ENCODE measurements around the gene CABP7. TPM values are rescaled to one million over a fixed set of nuclear protein-coding genes. Genes with fewer than 3 reads are reported as not detected.

Gene CABP7
- total RNA-seq, 1 donor from 2014 or later = not detected

GRCh38 chr22:29691636-29692326 lies 28.0 kb upstream of the CABP7 start:
- peaks cover 11 to 20% (median 18%) of the 10 kb centered on the region in 3 donors for H3K36me3 ChIP-seq (ENCODE audit: control insufficient read depth in 3 of 3, insufficient read depth in 3 of 3, low read length in 3 of 3)
- H3K27ac ChIP-seq (ENCODE audit: low read depth, low read length) = no peak overlapping the region
- H3K9ac ChIP-seq (ENCODE audit: low read depth in 1 of 3, low read length in 3 of 3) = no peak overlapping the region
- H3K27me3 ChIP-seq (ENCODE audit: control insufficient read depth in 3 of 3, insufficient read depth in 3 of 3, low read length in 3 of 3) = no peaks in the 10 kb centered on the region
- H3K9me3 ChIP-seq (ENCODE audit: control insufficient read depth in 3 of 3, low read length in 3 of 3) = no peaks in the 10 kb centered on the region
- no peak overlapping the region for H3K4me3 ChIP-seq (ENCODE audit: low read length in 3 of 3)
- peaks cover 15 to 23% (median 19%) of the 10 kb centered on the region in 3 donors for H3K4me1 ChIP-seq (ENCODE audit: control insufficient read depth in 3 of 3, insufficient read depth in 3 of 3, low read length in 3 of 3)

DNA sequence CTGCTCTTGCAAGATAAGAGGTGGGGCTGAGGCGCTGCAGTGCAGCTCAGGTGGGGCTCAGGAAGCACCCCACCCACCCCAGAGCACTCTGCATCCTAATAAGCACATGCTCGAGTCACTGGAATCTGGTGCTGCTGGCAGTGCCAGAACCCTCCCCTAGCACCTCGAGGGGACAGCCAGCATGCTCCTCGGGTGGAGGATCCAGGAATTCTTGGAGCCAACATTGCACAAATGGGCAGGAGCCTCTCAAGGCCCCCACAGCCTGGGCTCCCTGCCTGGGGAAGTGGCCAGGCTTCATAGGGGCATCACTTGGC lies 27.5 kb upstream of the CABP7 start:
- Histone ChIP-seq H3K27ac (ENCODE audit: low read depth, low read length) (no peak overlapping the region), H3K36me3 (ENCODE audit: control insufficient read depth in 3 of 3, insufficient read depth in 3 of 3, low read length in 3 of 3) (peaks cover 7 to 16% (median 15%) of the 10 kb centered on the region in 3 donors), H3K9me3 (ENCODE audit: control insufficient read depth in 3 of 3, low read length in 3 of 3) (no peaks in the 10 kb centered on the region), H3K27me3 (ENCODE audit: control insufficient read depth in 3 of 3, insufficient read depth in 3 of 3, low read length in 3 of 3) (no peaks in the 10 kb centered on the region), H3K4me1 (ENCODE audit: control insufficient read depth in 3 of 3, insufficient read depth in 3 of 3, low read length in 3 of 3) (peaks cover 15 to 23% (median 19%) of the 10 kb centered on the region in 3 donors), H3K9ac (ENCODE audit: low read depth in 1 of 3, low read length in 3 of 3) (no peak overlapping the region), H3K4me3 (ENCODE audit: low read length in 3 of 3) (no peak overlapping the region)

GRCh38 chr22:29693161-29693560 lies 26.6 kb upstream of the CABP7 start:
- Histone ChIP-seq H3K4me3 (ENCODE audit: low read length in 3 of 3) (no peak overlapping the region), H3K9ac (ENCODE audit: low read depth in 1 of 3, low read length in 3 of 3) (no peak overlapping the region), H3K36me3 (ENCODE audit: control insufficient read depth in 3 of 3, insufficient read depth in 3 of 3, low read length in 3 of 3) (peaks cover 5 to 15% (median 13%) of the 10 kb centered on the region in 3 donors), H3K27ac (ENCODE audit: low read depth, low read length) (no peak overlapping the region), H3K27me3 (ENCODE audit: control insufficient read depth in 3 of 3, insufficient read depth in 3 of 3, low read length in 3 of 3) (no peaks in the 10 kb centered on the region), H3K4me1 (ENCODE audit: control insufficient read depth in 3 of 3, insufficient read depth in 3 of 3, low read length in 3 of 3) (peaks cover 15 to 23% (median 19%) of the 10 kb centered on the region in 3 donors), H3K9me3 (ENCODE audit: control insufficient read depth in 3 of 3, low read length in 3 of 3) (no peaks in the 10 kb centered on the region)

DNA sequence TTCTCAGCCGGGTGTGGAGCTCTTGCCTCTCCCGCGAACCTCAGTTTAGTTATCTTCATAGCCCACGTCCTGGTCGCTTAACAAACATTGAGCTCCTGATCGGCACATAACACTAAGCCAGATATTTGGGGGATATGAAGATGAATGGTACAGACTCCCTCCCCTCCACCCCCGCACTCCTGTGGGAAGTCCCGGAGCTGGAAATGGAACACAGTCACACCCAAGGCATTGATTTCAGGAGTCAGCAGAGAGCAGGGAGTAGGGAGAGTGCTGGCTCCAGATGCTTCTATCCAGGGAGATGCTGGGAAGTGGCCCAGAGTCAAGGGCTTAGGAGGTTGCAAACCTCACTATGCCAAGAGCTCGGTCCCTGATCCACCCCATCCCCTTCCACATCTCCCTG lies 26.1 kb upstream of the CABP7 start:
- H3K9ac ChIP-seq (ENCODE audit: low read depth in 1 of 3, low read length in 3 of 3) = no peak overlapping the region

GRCh38 chr22:29695129-29695926 lies 24.5 kb upstream of the CABP7 start:
- Histone ChIP-seq H3K27ac (ENCODE audit: low read depth, low read length) (no peak overlapping the region), H3K4me3 (ENCODE audit: low read length in 3 of 3) (no peak overlapping the region), H3K36me3 (ENCODE audit: control insufficient read depth in 3 of 3, insufficient read depth in 3 of 3, low read length in 3 of 3) (peaks cover 5 to 15% (median 11%) of the 10 kb centered on the region in 3 donors), H3K27me3 (ENCODE audit: control insufficient read depth in 3 of 3, insufficient read depth in 3 of 3, low read length in 3 of 3) (no peaks in the 10 kb centered on the region), H3K4me1 (ENCODE audit: control insufficient read depth in 3 of 3, insufficient read depth in 3 of 3, low read length in 3 of 3) (peaks cover 8 to 17% (median 11%) of the 10 kb centered on the region in 3 donors), H3K9ac (ENCODE audit: low read depth in 1 of 3, low read length in 3 of 3) (peak overlapping the region in 2 of 3 donors; percentile 14 to 33), H3K9me3 (ENCODE audit: control insufficient read depth in 3 of 3, low read length in 3 of 3) (no peaks in the 10 kb centered on the region)

More for the DNA sequence above, 26.1 kb upstream of the CABP7 start:
- no peak overlapping the region for H3K4me3 ChIP-seq (ENCODE audit: low read length in 3 of 3)
- H3K4me1 ChIP-seq (ENCODE audit: control insufficient read depth in 3 of 3, insufficient read depth in 3 of 3, low read length in 3 of 3) = peaks cover 15 to 23% (median 19%) of the 10 kb centered on the region in 3 donors
- no peak overlapping the region for H3K27ac ChIP-seq (ENCODE audit: low read depth, low read length)
- H3K36me3 ChIP-seq (ENCODE audit: control insufficient read depth in 3 of 3, insufficient read depth in 3 of 3, low read length in 3 of 3) = peaks cover 5 to 15% (median 11%) of the 10 kb centered on the region in 3 donors
- no peaks in the 10 kb centered on the region for H3K9me3 ChIP-seq (ENCODE audit: control insufficient read depth in 3 of 3, low read length in 3 of 3)
- no peaks in the 10 kb centered on the region for H3K27me3 ChIP-seq (ENCODE audit: control insufficient read depth in 3 of 3, insufficient read depth in 3 of 3, low read length in 3 of 3)

GRCh38 chr22:29697853-29698598 lies 21.8 kb upstream of the CABP7 start:
- peaks cover 0 to 8% (median 2%) of the 10 kb centered on the region in 3 donors for H3K27me3 ChIP-seq (ENCODE audit: control insufficient read depth in 3 of 3, insufficient read depth in 3 of 3, low read length in 3 of 3)
- H3K4me1 ChIP-seq (ENCODE audit: control insufficient read depth in 3 of 3, insufficient read depth in 3 of 3, low read length in 3 of 3) = peaks cover 17 to 36% (median 21%) of the 10 kb centered on the region in 3 donors
- no peak overlapping the region for H3K4me3 ChIP-seq (ENCODE audit: low read length in 3 of 3)
- H3K27ac ChIP-seq (ENCODE audit: low read depth, low read length) = no peak overlapping the region
- H3K9ac ChIP-seq (ENCODE audit: low read depth in 1 of 3, low read length in 3 of 3) = no peak overlapping the region
- H3K9me3 ChIP-seq (ENCODE audit: control insufficient read depth in 3 of 3, low read length in 3 of 3) = no peaks in the 10 kb centered on the region
- H3K36me3 ChIP-seq (ENCODE audit: control insufficient read depth in 3 of 3, insufficient read depth in 3 of 3, low read length in 3 of 3) = peaks cover 3 to 11% (median 8%) of the 10 kb centered on the region in 3 donors

DNA sequence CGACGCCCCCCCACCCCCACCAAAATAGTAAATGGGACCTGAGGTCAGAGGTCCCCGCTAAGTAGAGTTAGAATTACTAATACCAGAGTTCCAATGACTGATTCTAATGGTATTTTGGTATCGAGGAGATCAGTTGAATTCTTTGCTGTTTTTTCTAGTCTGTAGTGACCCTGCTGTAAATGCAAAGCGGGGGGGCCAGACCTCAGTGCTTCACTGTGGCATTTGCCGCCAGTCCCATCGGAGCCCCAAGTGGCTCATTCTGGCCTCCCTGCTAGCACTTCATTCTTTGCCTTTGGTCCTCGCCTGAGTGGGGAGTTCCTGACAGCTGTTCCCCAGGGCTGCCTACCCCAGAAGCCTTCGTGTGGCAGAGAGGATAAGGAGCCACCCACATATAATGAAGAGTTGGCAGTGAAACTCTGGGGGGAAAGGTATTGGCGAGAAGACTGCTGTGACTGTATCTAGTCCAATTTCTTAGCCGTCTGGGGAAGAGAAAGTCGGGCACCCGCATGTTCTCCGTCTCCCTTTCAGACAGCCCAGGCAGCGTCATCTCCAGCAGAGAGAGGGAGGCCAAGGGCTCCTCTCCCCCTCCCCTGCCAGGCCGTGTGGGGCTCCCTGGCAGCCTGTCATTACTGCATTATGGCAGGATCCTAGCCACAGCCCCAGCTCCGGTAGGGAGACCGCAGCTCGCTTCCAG lies 19.4 kb upstream of the CABP7 start:
- H3K27me3 ChIP-seq (ENCODE audit: control insufficient read depth in 3 of 3, insufficient read depth in 3 of 3, low read length in 3 of 3) = peaks cover 0 to 20% (median 10%) of the 10 kb centered on the region in 3 donors
- H3K9ac ChIP-seq (ENCODE audit: low read depth in 1 of 3, low read length in 3 of 3) = no peak overlapping the region

GRCh38 chr22:29700900-29701154 lies 19.0 kb upstream of the CABP7 start:
- Histone ChIP-seq H3K27ac (ENCODE audit: low read depth, low read length) (no peak overlapping the region), H3K4me1 (ENCODE audit: control insufficient read depth in 3 of 3, insufficient read depth in 3 of 3, low read length in 3 of 3) (peaks cover 17 to 48% (median 27%) of the 10 kb centered on the region in 3 donors), H3K36me3 (ENCODE audit: control insufficient read depth in 3 of 3, insufficient read depth in 3 of 3, low read length in 3 of 3) (peaks cover 0 to 4% (median 0%) of the 10 kb centered on the region in 3 donors), H3K9me3 (ENCODE audit: control insufficient read depth in 3 of 3, low read length in 3 of 3) (no peaks in the 10 kb centered on the region), H3K9ac (ENCODE audit: low read depth in 1 of 3, low read length in 3 of 3) (no peak overlapping the region), H3K27me3 (ENCODE audit: control insufficient read depth in 3 of 3, insufficient read depth in 3 of 3, low read length in 3 of 3) (peaks cover 0 to 20% (median 10%) of the 10 kb centered on the region in 3 donors), H3K4me3 (ENCODE audit: low read length in 3 of 3) (no peak overlapping the region)

More for the DNA sequence above, 19.4 kb upstream of the CABP7 start:
- Histone ChIP-seq H3K27ac (ENCODE audit: low read depth, low read length) (no peak overlapping the region), H3K4me1 (ENCODE audit: control insufficient read depth in 3 of 3, insufficient read depth in 3 of 3, low read length in 3 of 3) (peaks cover 17 to 47% (median 28%) of the 10 kb centered on the region in 3 donors), H3K36me3 (ENCODE audit: control insufficient read depth in 3 of 3, insufficient read depth in 3 of 3, low read length in 3 of 3) (peaks cover 0 to 4% (median 4%) of the 10 kb centered on the region in 3 donors), H3K4me3 (ENCODE audit: low read length in 3 of 3) (no peak overlapping the region), H3K9me3 (ENCODE audit: control insufficient read depth in 3 of 3, low read length in 3 of 3) (no peaks in the 10 kb centered on the region)

DNA sequence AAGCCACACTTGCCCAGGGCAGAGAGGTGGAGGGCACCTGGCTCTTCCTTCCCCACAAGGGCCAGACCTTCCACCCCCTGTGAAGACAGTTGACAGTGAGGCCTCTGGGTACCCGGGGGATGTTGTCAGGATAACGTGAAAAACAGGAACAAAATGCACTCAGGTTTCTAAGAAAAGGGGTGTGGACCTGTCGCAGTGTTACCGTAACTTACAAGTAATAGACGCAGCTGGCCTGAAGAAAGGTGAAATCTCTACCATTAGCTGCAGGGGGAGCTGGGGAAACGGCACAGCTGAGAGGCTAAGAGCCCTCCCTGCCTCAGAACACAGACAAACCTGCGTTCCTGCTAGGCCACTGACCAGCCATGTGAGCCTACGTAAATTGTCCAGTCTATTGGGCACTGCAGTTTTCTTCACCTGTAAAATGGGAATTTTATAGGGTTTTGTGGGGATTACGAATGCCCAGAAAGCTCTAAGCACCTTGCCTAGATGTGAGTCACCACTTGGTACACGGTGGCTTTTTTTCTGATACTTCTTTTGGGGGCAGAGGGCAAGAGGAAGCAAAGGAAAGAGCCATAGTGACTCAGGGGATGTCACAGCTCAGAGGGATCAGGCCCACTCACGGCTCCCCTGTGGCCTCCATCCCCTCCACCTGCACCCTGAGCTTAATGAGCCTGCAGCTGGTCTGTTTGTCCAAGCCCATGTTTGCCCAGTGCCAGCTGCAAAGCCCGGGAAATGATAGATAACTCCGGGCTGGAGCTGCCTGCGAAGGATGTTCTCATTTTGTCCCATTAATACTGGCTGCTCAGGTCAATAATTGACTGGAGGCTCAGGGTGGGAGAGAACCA lies 18.4 kb upstream of the CABP7 start:
- no peaks in the 10 kb centered on the region for H3K9me3 ChIP-seq (ENCODE audit: control insufficient read depth in 3 of 3, low read length in 3 of 3)
- peaks cover 0 to 20% (median 10%) of the 10 kb centered on the region in 3 donors for H3K27me3 ChIP-seq (ENCODE audit: control insufficient read depth in 3 of 3, insufficient read depth in 3 of 3, low read length in 3 of 3)
- H3K4me3 ChIP-seq (ENCODE audit: low read length in 3 of 3) = no peak overlapping the region

More for the DNA sequence above, 18.4 kb upstream of the CABP7 start:
- Histone ChIP-seq H3K9ac (ENCODE audit: low read depth in 1 of 3, low read length in 3 of 3) (peak overlapping the region in 1 of 3 donors; percentile 4), H3K27ac (ENCODE audit: low read depth, low read length) (no peak overlapping the region), H3K4me1 (ENCODE audit: control insufficient read depth in 3 of 3, insufficient read depth in 3 of 3, low read length in 3 of 3) (peaks cover 17 to 48% (median 27%) of the 10 kb centered on the region in 3 donors), H3K36me3 (ENCODE audit: control insufficient read depth in 3 of 3, insufficient read depth in 3 of 3, low read length in 3 of 3) (peaks cover 0 to 2% (median 0%) of the 10 kb centered on the region in 3 donors)
